WERI-Rb-1 (cell line): ENCODE measurements around the gene INPP5J.
A peak's percentile ranks its signal among the peaks of the same experiment; 100 is the strongest.

Source experiments
- DNase-seq: peaks from one replicate; pipeline ENCODE4 v3.0.0-alpha.2; 2020
- H3K27ac ChIP-seq: fragments of 250-450 bp; sonication (Bioruptor Pico); 2 replicates; pipeline ENCODE4 v1.5.1; 2020; ENCODE audit warnings: mild to moderate bottlenecking, moderate library complexity
- H3K27me3 ChIP-seq: fragments of 250-450 bp; sonication (Bioruptor Pico); 2 replicates; pipeline ENCODE4 v1.5.1; 2021; ENCODE audit warnings: mild to moderate bottlenecking, low read depth, moderate library complexity; ENCODE audit not compliant: insufficient read depth, severe bottlenecking
- H3K36me3 ChIP-seq: fragments of 250-450 bp; sonication (Bioruptor Pico); 2 replicates; pipeline ENCODE4 v1.5.1; 2020; ENCODE audit warnings: mild to moderate bottlenecking, moderate library complexity
- H3K4me3 ChIP-seq: 2 replicates; pipeline ENCODE4 v1.5.1; 2011; ENCODE audit warnings: low read depth, mild to moderate bottlenecking, control low read depth, low read length
- H3K9me3 ChIP-seq: fragments of 250-450 bp; sonication (Bioruptor Pico); 2 replicates; pipeline ENCODE4 v1.5.1; 2021; ENCODE audit warnings: mild to moderate bottlenecking, moderate library complexity; ENCODE audit not compliant: severe bottlenecking
- TF ChIP-seq, protein P1 (sequence below): IDR thresholded peaks from 2 replicates; pipeline ENCODE4 v1.5.1; 2011; ENCODE audit warnings: low read depth, mild to moderate bottlenecking, control low read depth, inconsistent platforms, low read length

INPP5J gene

DNA sequence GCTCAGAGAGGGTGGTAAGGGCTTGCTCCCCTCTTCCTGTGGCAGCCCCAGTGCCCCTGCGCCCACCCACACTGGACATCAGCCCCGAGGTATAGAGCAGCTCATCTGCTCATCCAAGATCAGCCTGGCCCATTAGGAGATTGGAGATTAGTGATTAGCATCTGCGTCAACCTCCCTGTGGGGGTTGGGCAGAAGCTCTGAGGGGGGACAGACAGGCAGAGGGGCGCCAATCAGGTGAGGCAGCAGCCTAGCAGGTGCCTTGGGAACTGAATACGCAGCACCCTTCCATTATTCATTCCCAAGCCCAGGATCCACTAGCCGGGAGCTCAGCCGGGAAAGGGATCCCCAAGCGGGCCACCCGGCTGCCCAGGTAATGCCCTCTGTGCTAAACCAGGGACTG is 30.6 kb upstream of the INPP5J start:
- H3K36me3 ChIP-seq = peaks cover 52% of the 10 kb centered on the region
- H3K27ac ChIP-seq = peak overlapping the region; percentile 89
- peak overlapping the region; percentile 1; the same call in 1 of the 2 replicates for H3K4me3 ChIP-seq
- no peaks in the 10 kb centered on the region for H3K9me3 ChIP-seq
- TF ChIP-seq, protein P1, sequence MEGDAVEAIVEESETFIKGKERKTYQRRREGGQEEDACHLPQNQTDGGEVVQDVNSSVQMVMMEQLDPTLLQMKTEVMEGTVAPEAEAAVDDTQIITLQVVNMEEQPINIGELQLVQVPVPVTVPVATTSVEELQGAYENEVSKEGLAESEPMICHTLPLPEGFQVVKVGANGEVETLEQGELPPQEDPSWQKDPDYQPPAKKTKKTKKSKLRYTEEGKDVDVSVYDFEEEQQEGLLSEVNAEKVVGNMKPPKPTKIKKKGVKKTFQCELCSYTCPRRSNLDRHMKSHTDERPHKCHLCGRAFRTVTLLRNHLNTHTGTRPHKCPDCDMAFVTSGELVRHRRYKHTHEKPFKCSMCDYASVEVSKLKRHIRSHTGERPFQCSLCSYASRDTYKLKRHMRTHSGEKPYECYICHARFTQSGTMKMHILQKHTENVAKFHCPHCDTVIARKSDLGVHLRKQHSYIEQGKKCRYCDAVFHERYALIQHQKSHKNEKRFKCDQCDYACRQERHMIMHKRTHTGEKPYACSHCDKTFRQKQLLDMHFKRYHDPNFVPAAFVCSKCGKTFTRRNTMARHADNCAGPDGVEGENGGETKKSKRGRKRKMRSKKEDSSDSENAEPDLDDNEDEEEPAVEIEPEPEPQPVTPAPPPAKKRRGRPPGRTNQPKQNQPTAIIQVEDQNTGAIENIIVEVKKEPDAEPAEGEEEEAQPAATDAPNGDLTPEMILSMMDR = no peak
- no peaks in the 10 kb centered on the region for H3K27me3 ChIP-seq
- DNase-seq = peak; percentile 91

GRCh38 chr22:31093086-31093850 is 29.5 kb upstream of the INPP5J start:
- Histone ChIP-seq H3K9me3 (no peaks in the 10 kb centered on the region), H3K27me3 (no peaks in the 10 kb centered on the region), H3K4me3 (no peak overlapping the region), H3K27ac (peak overlapping the region; percentile 89), H3K36me3 (peaks cover 55% of the 10 kb centered on the region)
- TF ChIP-seq, protein P1 = no peak
- no peak for DNase-seq

GRCh38 chr22:31094021-31094551 is 28.7 kb upstream of the INPP5J start:
- no peak for DNase-seq
- TF ChIP-seq, protein P1 = no peak

DNA sequence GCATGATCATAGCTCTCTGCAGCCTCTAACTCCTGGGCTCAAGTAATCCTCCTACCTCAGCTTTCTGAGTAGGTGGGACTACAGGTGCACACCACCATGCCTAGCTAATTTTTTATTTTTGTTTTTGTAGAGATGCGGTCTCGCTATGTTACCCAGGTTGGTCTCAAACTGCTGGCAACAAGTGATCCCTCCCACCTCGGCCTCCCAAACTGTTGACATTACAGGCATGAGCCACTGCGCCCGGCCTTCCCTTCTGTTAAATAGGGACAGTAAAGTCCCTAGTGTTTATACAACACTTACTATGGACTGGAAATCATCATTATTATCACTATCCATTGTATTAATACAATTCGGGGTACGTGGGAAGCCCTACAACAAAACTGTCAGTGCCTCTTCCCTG is 28.0 kb upstream of the INPP5J start:
- no peaks in the 10 kb centered on the region for H3K9me3 ChIP-seq
- peaks cover 59% of the 10 kb centered on the region for H3K36me3 ChIP-seq
- H3K27me3 ChIP-seq = no peaks in the 10 kb centered on the region
- DNase-seq = no peak
- TF ChIP-seq, protein P1 = no peak
- no peak overlapping the region for H3K4me3 ChIP-seq
- no peak overlapping the region for H3K27ac ChIP-seq

More at GRCh38 chr22:31094021-31094551, 28.7 kb upstream of the INPP5J start:
- Histone ChIP-seq H3K4me3 (no peak overlapping the region), H3K27me3 (no peaks in the 10 kb centered on the region), H3K9me3 (no peaks in the 10 kb centered on the region), H3K27ac (0 out of 2 replicates have a peak overlapping the region, but pooled peaks have one; percentile 89), H3K36me3 (peaks cover 57% of the 10 kb centered on the region)

- no peak for DNase-seq
- TF ChIP-seq, protein P1 = no peak
- Histone ChIP-seq H3K4me3 (no peak overlapping the region), H3K27me3 (no peaks in the 10 kb centered on the region), H3K36me3 (peaks cover 58% of the 10 kb centered on the region), H3K27ac (no peak overlapping the region), H3K9me3 (no peaks in the 10 kb centered on the region)
Measured at GRCh38 chr22:31095637-31096249, 27.0 kb upstream of the INPP5J start.
